Stimulated activated CD4-positive, alpha-beta T cell treated with anti-CD3 and anti-CD28 coated beads, Interleukin-12 subunit alpha, Interleukin-12 subunit beta, amount 100 ng/mL, for 48 hours (primary cell): Measurements from ENCODE around the gene SKP2.
"Not testable (repeated sequence)": the region's sequence is repeated elsewhere in the genome, so short reads cannot be mapped to it uniquely, and the experiment has no call there.

Source experiments
- DNase-seq, 3 donors: peaks; one replicate each; pipeline ENCODE4 v3.0.0-alpha.2; 2020; ENCODE audit warnings: low read depth in 2 of 3, low spot score in 1 of 3

The SKP2 gene

DNA sequence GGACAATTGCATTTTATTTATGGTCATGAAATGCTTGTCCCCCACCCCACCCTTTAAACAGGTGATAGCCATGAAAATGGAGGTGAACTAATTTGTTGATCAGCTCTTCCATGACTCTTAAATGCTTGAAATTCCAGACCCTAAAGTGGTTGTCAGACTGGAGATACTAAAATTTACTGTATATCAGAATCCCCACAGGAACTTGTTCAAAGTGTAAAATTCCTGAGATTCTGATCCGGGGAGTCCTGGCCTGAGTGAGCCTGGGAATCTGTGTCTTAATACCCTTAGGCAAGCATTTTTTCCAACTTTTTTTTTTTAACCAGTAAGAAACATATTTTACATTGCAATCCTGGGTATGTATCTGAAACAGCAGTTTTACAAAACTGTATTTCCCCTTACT lies 4.7 kb downstream of the SKP2 start:
- DNase-seq, result no peak

DNA sequence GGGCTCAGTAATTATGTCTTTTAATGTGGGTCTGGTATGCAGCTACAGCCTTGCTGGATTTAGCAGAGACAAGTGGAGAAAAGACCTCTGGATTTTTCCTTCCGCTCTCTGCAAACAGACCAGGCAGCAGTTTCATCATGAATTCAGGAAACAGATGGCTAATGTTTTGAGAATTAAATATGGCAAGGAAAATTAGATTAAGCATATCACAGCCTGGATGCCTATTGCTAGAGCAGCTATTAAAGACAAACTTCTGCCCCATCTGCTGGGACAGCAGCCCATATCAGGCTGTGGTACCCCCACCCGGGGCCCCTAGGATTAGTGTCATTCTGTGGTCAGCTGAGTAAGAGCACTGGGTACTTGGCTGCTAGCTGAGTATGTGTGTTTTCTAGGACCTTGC lies 6.2 kb downstream of the SKP2 start:
- DNase-seq, result no peak

DNA sequence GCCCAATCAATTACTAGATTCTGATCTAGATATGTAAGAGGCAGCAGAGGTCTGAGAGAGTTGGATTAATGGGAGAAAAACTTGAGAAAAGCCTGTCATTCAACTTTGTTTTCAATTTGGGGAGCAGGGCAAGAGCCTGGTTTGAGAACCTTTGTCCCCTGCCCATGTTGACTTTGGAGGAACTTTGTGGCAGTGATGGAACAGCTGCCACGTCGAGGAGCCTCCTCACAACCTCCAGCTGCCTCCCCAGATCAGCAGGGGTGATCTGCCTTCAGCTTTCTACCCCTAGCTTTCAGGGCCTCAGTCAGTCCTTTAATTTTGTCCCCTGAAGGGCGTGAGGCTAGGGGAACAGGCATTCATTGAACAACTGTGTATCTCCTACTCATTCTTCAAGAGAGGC lies 8.7 kb downstream of the SKP2 start:
- no peak for DNase-seq

DNA sequence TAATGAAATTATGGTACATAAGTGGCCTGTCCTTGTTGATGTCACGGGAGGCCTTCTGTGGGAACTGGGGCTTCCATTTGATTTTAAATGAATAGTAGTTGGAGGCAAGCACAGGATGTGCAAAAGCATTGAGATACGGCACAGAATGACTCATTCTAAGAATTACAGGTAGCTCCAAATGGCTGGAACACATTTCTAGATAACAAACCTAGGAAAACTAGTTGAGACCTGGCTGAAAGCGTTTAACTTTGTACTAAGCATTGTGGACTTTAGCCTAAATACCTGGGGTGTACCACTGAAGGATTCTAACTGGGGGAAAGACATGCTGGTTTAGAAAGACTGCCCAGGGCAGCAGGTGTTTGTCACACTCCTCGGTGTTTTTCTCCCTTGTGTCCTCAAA lies 9.4 kb downstream of the SKP2 start:
- no peak for DNase-seq

DNA sequence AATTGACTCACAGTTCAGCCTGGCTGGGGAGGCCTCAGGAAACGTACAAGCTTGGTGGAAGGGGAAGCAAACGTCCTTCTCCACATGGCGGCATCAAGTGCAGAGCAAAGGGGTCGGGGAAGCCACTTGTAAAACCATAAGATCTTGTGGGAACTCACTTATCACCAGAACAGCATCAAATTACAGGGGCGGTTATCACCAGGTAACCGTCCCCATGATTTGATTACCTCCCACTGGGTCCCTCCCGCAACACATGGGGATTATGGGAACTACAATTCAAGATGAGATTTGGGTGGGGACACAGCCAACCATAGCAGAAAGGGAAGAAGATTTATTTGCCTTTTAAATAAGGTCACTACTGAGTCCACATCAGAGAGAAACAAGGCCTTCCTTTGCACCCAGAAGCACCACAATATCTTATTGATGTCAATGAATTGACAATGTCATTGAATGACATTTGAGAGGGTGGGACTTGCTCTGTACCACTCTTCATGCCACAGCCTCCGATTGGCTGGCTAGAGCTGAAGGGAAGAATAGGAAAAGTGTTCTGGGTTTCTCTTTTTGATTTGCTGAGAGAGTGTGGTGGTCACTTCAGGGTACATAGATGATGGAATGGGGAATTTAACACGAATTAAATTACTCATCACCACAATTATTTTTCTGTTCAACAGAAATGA lies 11.0 kb downstream of the SKP2 start:
- DNase-seq, result no peak

DNA sequence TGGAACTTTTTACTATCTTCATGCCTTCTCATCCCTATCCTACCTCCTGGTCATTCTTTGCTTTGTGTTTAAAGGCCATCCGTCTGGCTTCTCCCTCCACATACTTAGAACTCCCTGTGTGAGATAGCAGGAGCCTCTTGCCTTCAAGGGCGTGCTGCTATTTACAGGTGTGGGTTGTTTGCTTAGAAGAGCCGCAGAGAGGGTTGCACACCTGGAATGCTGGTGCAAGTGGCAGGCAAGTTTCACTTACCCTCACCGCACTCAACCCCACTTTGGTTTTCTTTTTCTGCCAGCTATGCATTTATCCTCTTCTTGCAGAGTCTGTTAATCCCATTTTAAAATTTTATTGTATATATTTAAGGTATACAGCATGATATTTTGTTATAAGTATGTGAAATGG lies 12.6 kb downstream of the SKP2 start:
- DNase-seq, result no peak

GRCh38 chr5:36168737-36169136 lies 16.8 kb downstream of the SKP2 start:
- DNase-seq, result no peak

DNA sequence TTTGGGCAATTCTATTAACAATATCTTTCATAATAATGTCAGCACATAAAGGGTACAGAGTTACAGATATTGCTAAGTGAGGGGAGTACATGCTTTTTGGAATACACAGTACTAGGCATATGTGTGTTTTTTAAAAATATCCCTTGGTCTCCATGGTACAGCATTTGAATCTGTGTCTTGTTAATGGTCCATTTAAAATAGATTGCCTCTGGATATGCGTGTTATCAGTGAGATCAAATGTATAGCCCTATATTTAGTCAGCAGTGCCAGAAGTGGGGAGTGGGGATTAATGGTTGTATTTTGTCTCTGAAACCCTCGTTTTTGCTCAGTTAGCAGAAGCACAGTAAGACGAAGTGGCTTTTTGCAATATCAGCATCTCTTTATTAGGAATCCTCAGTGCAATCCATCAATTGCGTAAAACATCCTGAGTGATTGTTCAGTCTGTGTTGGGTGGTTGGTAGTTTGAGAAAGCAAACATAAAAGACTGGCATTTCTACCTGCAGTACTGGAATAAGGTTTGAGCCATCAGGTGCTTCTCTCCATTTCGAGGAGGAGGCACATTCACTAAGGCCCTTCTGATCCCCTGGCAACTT lies 19.0 kb downstream of the SKP2 start:
- no peak for DNase-seq

DNA sequence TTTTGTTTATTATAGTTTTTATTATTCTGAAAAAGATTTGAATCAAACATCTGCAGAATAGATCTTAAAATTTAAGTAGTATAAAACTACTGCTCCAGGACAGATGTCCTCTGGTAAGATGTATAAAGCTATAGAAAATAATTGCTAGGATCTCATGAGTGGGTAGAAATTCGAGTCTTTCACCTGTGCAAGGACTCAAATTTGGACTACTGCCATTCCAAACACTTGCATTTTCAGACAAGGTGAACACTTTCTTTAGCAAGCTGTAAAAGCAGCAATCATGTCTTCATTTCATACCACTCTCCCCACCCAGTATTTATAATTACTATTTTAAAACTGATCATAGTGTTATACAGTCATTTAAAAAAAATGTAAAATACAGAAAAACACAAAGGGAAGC lies 20.7 kb downstream of the SKP2 start:
- DNase-seq, result no peak

DNA sequence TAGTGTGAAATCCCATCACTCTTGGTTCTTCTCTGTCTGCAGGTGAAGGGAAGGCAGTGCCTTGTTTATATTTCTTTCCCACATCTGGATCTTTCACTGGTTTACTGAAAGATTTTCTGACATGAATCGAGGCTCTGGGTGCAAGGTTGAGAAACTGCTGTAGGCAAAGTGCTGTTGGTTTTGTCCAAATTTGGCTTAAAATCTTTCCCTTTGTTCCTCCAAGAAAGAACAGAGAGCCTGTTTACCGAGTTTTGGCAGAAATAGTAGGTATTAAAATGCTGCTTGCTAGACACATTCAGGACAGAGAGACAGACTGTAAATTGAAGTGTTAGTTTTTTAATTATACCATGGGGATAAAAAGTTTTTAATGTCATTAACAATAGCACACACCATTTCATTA lies 21.5 kb downstream of the SKP2 start:
- DNase-seq, result no peak

GRCh38 chr5:36174119-36174518 lies 22.2 kb downstream of the SKP2 start:
- no peak for DNase-seq

DNA sequence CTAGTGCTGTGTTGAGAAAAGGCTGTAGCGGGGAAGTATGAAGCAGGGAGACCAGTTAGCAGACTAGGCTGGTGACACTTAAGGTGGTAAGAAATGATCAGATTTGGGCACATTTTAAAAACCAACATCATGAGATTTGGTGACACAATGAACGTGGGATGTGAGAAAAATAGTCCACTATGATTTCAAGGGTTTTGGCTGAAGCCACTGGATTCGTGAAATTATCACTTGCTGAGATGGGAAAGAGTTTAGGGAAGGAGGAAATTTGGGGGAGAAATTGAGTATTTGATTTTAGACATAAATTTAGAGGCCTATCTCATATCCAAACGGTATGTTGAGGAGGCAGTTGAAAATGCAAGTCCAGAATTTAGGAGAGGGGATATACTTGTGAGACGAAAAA lies 23.1 kb downstream of the SKP2 start:
- DNase-seq, result no peak

DNA sequence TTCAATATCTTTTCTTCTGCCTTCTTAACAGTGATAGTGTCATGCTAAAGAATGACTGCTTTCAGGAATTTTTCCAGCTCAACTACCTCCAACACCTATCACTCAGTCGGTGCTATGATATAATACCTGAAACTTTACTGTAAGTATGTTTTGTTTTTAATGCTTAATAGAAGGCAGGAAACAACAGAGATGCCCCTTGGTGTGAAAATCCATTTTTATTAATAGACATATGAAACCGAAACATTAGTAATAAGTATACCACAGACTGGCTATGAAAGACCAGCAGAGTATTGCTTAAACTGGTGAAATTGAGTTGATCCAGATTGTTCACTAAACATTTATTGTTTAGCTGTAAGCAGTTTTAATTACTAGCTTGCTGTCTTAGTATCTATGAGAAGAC lies 25.2 kb downstream of the SKP2 start:
- DNase-seq, result no peak

GRCh38 chr5:36177715-36178523 lies 26.0 kb downstream of the SKP2 start:
- no peak for DNase-seq

DNA sequence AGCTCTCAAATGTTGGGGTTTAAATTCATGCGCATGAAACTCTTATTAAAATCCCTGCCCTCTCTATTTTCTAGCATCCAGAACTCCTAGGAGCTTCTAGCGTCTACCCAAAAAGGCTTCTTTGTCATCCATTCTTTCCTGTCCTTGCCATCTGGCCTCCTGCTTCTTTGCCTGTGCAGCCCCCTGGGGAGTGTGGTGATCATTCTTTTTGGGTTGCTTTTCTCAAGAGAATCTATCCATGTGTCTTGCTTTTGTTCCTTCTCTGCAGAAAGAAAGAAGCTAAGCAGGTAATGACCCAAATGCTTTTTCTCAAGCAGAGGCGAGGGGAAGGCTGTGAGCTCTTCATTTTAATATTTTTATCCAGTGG lies 26.6 kb downstream of the SKP2 start:
- no peak for DNase-seq

DNA sequence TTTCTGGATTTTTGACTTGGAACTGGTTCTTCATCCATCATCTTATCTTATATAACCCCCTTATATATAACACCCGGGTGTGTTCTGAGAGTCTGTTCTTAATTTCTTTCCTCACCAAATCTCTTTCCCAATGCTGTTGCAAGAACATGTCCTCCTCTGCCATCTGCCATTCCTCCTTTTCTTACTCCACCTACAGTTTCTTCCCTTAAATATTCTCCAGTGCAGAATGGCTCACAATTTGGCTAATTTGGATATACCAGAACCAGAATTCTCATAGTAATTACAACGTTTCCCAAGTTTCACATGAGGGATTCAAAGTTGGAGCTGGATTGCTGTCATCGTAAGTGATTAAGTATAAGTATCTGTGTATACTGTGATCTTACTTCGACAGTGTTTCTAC lies 28.0 kb downstream of the SKP2 start:
- no peak for DNase-seq

DNA sequence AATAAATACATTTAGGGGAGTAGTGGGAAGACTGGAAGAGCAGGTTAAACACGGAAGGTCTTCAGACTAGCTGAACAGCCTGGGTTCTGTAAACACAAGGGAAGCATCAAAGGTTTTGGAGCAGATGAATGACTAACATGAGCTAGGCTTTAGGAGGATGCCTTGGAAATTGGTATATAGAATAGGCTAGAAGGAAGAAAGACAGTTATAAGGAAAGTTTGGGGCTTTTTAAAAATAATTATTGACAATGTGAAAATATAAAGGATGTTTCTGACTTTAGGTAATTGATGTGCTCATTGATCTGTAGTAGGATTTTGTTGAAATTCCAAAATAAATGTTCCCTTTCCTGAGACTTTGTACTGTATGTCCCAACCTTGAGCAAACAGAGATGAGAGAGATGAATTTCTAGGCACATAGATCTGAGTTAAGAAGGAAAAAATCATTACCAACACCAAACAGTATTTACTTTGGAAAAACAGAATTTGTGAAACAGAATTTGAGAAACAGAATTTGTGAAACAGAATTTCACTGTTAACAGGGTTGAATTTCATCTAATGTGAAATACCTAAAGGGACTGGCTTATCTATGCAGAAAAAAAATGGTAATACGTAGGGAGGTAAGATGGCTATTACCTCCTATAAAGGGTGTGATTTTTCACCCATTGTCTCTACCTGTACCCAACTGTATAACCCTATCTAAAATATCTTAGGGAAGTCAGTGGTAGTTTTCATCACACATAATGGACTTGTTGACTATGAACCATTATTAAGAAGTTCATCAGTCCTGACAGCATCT lies 28.8 kb downstream of the SKP2 start:
- no peak for DNase-seq

DNA sequence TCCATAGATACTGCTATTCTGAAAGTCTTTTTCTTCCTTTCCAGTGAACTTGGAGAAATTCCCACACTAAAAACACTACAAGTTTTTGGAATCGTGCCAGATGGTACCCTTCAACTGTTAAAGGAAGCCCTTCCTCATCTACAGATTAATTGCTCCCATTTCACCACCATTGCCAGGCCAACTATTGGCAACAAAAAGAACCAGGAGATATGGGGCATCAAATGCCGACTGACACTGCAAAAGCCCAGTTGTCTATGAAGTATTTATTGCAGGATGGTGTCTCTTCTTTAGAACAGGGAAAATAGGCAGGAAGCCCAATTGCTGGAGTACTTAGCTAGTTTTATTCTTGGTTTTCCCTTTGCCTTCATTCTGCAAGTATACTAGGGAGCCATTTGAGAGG lies 29.9 kb downstream of the SKP2 start:
- no peak for DNase-seq

DNA sequence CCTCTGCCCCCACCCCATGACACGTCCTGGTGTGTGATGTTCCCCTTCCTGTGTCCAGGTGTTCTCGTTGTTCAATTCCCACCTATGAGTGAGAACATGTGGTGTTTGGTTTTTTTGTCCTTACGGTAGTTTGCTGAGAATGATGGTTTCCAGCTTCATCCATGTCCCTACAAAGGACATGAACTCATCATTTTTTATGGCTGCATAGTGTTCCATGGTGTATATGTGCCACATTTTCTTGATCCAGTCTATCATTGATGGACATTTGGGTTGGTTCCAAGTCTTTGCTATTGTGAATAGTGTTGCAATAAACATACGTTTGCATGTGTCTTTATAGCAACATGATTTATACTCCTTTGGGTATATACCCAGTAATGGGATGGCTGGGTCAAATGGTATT lies 32.5 kb downstream of the SKP2 start:
- DNase-seq, result not testable (repeated sequence)

DNA sequence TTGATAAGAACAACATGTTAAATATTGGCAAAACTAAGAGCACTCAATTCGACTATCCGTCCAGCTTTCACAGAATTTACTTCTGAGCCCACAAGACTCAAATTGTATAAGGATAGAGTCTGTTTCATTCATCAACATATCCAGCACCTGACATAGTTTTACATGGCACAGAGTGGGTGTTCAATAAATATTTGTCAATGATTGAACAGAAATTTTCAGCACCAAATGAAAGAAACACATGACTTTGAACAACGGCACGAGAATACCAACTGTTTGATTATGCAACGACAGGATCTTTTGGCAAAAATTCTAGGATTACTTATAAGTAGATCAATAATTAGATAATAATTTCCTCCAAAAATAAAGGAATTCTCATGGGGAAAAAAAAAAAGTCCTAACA lies 41.8 kb downstream of the SKP2 start:
- DNase-seq, result no peak

DNA sequence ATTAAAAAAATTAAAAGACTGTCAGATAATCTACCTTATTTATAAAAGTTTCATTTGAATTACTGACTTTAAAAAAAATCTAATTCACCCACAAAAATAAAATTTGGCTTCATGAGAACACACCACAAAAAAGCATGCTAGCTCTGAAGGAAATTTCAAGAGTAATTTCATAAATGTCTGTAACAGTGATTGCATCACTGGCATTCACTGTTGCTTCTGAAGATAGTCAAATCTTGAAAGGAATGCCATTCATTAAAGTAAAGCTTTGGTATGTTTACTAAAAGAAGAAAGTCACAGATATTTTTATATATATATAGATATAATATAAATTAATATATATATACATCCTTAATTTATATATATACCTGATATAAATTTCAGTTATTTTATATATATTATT lies 46.4 kb downstream of the SKP2 start:
- no peak for DNase-seq

GRCh38 chr5:36198783-36199182 lies 46.9 kb downstream of the SKP2 start:
- not testable (repeated sequence) for DNase-seq
